GM12875 (cell line): ENCODE data around the gene TMEM80.
A peak's percentile ranks its signal among the peaks of the same experiment; 100 is the strongest.

Experiments used
- H3K4me3 ChIP-seq: one replicate; pipeline ENCODE4 v1.5.1; 2011; ENCODE audit warnings: low read depth, low read length, control low read depth
- TF ChIP-seq, protein P1 (sequence below): IDR thresholded peaks from 2 replicates; pipeline ENCODE4 v1.5.1; 2011; ENCODE audit warnings: low read depth, mild to moderate bottlenecking, control low read depth, inconsistent platforms, low read length, moderate library complexity, borderline replicate concordance; ENCODE audit not compliant: insufficient read depth

TMEM80 gene

DNA sequence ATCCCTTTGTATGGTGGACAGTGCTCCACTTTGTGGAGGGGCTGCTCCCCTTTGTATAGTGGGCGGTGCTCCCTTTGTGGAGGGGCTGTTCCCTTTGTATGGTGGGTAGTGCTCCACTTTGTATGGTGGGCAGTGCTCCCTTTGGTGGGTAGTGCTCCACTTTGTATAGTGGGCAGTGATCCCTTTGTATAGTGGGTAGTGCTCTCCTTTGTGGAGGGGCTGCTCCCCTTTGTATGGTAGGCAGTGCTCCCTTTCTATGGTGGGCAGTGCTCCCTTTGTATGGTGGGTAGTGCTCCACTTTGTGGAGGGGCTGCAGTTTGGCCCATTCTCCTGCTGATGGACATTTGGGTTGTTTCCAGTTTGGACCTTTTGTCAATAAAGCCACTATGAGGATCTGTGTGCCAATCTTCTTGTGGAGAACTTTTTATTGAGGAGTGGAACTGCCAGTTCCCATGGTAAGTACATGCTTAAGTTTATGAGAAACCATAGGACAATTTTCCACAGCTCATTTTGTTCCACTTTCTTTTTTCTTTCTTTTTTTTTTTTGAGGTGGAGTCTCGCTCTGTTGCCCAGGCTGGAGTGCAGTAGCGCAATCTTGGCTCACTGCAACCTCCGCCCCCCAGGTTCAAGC, 47.1 kb downstream of the TMEM80 start:
- TF ChIP-seq, protein P1, sequence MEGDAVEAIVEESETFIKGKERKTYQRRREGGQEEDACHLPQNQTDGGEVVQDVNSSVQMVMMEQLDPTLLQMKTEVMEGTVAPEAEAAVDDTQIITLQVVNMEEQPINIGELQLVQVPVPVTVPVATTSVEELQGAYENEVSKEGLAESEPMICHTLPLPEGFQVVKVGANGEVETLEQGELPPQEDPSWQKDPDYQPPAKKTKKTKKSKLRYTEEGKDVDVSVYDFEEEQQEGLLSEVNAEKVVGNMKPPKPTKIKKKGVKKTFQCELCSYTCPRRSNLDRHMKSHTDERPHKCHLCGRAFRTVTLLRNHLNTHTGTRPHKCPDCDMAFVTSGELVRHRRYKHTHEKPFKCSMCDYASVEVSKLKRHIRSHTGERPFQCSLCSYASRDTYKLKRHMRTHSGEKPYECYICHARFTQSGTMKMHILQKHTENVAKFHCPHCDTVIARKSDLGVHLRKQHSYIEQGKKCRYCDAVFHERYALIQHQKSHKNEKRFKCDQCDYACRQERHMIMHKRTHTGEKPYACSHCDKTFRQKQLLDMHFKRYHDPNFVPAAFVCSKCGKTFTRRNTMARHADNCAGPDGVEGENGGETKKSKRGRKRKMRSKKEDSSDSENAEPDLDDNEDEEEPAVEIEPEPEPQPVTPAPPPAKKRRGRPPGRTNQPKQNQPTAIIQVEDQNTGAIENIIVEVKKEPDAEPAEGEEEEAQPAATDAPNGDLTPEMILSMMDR: no peak
- no peak overlapping the region for H3K4me3 ChIP-seq

DNA sequence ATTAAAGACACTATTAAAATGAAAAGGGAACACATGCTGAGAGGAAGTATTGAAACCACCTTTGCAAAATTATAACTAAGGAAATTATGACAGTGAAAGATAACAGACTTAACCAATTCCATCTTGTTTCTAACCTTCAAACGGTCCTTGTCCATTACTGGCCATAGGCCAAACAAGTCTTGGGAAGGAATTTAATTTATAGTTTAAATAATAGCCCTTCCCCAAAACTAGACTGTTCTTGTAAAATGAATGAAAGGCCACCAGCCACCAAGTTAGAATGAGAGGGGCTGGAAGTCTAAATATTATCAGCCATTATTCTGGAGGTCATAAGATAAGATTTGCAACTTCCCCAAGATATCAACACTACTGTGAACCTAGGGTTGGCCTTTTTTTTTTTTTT, 49.8 kb downstream of the TMEM80 start:
- TF ChIP-seq, protein P1: no peak
- H3K4me3 ChIP-seq: no peak overlapping the region

DNA sequence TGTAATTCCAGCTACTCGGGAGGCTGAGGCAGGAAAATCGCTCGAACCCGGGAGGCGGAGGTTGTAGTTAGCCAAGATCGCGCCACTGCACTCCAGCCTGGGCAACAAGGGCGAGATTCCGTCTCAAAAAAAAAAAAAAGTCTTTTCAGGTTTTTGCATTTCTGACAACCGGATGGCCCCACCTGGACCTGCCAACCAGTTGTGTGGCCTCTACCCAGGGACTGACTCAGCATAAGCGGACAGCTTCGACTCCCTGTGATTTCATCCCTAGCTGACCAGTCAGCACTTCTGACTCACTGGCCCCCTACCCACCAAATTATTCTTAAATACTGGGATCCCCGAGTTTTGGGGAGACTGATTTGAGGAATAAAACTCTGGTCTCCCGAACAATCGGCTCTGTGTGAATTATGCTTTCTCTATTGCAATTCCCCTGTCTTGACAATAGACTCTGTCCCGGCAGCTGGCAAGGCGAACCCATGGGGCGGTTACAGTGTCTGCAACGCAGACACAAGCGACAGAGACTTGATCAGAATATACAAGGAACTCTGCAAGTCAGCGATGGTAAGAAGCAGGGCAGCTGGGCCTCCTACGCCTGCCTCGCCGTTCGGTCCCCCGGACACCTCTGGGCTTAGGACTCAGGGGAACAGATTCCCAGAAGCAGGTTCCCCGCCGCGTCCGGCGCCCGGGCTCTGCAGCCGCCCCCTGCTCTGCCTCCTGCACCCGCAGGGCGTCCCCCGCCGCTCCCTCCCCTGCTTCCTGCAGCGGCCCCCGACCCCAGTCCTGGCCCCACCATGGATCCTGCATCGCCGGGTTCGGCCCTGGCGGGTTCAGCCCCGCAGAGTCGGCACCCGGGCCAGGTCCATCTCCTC, 50.9 kb downstream of the TMEM80 start:
- peak overlapping the region; percentile 98 for H3K4me3 ChIP-seq
- TF ChIP-seq, protein P1: no peak

DNA sequence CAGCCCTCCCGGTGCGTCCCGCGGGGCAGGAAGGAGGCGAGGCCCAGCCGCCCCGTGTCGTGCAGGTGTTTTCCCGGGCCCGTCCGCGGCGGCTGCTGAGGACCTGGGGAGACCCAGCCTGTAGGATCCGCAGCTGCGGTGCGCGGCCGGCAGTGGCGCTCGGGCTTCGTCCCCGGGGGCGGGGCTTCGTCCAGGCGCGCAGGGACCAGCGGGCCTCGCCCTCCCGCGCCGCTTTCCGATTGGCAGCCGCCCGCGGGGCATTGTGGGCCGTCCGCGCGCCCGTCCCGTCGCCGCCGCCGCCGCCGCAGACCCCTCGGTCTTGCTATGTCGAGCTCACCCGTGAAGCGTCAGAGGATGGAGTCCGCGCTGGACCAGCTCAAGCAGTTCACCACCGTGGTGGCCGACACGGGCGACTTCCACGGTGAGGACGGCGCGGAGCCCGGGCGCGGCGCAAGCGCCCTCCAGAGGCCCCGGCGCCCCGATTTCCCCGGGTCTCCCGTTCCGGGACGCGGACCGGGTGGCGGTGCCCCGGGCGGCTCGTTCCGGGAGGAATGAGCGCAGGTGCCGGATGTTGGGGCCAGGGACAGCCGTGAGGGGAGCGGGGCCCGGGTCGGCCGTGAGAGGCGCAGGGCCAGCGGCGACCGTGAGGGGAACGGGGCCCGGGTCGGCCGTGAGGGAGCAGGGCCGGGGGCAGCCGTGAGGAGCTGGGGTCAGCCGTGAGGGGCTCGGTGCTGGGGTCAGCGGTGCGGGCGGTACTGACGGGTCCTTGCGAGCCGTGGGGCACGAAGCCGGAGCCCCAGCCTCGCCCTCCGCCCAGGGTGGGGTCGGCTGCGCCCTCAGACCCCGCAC, 51.8 kb downstream of the TMEM80 start, which contains the start of gene TALDO1:
Gene TALDO1, plus strand, starts transcription at position 307 of the 849 bp plus-strand sequence. Its CDS starts 18 bp downstream, at position 325.
- peak within 1 kb of the TSS; percentile 98 for H3K4me3 ChIP-seq
- TF ChIP-seq, protein P1: peak; percentile 25; the same call in 1 of the 2 replicates

DNA sequence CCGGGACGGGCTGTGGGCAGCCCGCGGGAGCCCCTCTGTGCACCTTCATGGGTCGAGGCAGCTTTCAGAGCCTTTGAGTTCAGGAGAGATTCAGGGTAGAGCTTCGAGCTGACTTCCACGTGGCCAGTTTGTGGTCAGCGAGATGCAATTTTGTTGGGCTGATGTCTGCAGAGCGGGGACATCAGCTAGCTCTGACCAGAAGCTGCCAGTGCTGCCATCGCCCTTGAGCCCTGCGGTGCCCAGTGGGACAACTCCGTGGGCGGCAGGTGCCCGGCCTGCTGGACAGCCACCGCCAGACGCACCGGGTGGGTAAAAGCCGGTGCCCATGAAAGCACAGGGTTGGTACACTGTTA, 52.4 kb downstream of the TMEM80 start:
- TF ChIP-seq, protein P1: no peak
- H3K4me3 ChIP-seq: peak overlapping the region; percentile 98

DNA sequence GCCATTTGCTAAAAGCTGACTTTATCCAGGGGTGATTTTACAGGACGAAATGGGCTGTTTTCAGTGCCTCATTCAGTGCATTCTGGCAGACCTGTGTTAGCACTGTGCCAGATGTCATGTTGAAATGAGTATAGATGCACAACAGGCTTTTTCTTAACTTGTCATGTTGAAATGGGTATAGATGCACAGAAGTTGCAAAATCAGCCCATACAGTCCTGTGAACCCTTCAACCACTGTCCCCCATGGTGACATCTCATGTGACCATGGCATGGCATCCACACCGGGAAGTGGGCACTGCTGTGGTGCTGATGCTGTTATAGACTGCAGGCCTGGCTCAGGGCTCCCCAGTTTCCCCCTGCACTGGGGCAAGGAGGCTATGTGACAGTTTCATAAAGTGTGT, 54.1 kb downstream of the TMEM80 start:
- no peak overlapping the region for H3K4me3 ChIP-seq
- TF ChIP-seq, protein P1: no peak
